Mesodermal cell (in vitro differentiated cells): ENCODE measurements around the gene PDCD2L.

Experiments used
- H3K27ac ChIP-seq: 2 replicates; pipeline ENCODE4 v1.7.0; 2013; ENCODE audit warnings: mild to moderate bottlenecking, low read depth, low read length, moderate library complexity; ENCODE audit not compliant: severe bottlenecking
- H3K36me3 ChIP-seq: 2 replicates; pipeline ENCODE4 v1.7.1; 2013; ENCODE audit warnings: mild to moderate bottlenecking, low read length, moderate library complexity; ENCODE audit not compliant: control insufficient read depth, insufficient read depth
- H3K4me1 ChIP-seq: one replicate; pipeline ENCODE4 v1.7.1; 2013; ENCODE audit warnings: mild to moderate bottlenecking, low read length; ENCODE audit not compliant: insufficient read depth, control insufficient read depth, poor library complexity, severe bottlenecking
- H3K4me3 ChIP-seq: 2 replicates; pipeline ENCODE4 v1.7.0; 2013; ENCODE audit warnings: low read length, control low read depth, mild to moderate bottlenecking; ENCODE audit not compliant: insufficient read depth, poor library complexity, severe bottlenecking; ENCODE audit errors: extremely low read depth
- H3K9me3 ChIP-seq: 2 replicates; pipeline ENCODE4 v1.7.1; 2013; ENCODE audit warnings: mild to moderate bottlenecking, low read length, moderate library complexity; ENCODE audit not compliant: control insufficient read depth
- WGBS, 2 experiments: methylation state at CpG; one replicate each; pipeline ENCODE4 v1.1.5; 2013; ENCODE audit warnings: missing lambda C conversion rate in 2 of 2; ENCODE audit not compliant: insufficient coverage in 2 of 2; 5-methylcytosine and 5-hydroxymethylcytosine counted together

The PDCD2L gene

DNA sequence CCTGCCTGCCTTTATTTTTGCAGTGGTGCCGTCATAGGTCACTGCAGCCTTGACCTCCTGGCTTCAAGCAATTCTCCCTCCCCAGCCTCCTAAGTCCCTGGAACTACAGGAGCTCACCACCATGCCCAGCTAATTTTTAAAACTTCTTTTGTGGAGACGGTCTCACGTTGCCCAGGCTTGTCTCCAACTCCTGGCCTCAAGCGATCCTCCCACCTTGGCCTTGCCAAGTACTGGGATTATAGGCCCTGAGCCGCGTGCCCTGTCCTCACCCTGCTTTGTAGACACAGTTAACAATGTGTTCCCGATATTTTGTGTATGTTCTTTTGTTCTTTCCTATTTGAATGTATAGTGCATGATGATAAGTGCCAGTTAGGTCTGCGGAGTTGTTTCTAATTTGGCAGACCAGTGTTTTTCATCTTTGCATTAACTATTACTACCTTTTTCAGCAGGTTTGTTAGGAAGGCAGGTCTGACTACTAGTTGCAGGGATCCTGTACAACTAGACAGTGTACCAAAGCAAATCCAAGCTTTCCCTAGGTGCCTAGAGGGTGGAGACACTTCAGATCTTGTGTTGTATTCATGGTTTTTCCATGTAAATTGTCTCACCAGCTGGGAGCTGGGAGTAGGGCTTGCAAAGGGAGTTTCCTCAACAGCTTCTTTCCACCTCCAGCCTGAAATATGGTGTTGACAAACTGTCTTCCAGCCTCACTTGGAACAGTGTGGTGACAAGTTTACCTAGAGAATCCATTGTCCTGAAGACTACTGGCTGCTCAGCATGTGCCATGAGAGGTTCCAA, 67.9 kb downstream of the PDCD2L start:
- H3K4me3 ChIP-seq = no peak overlapping the region
- no peak overlapping the region for H3K27ac ChIP-seq
- peaks cover 65% of the 10 kb centered on the region for H3K36me3 ChIP-seq
- peaks cover 9% of the 10 kb centered on the region for H3K4me1 ChIP-seq
- WGBS, 2 experiments = 96 to 99% methylated on average over 6 of the region's 8 CpGs
- no peaks in the 10 kb centered on the region for H3K9me3 ChIP-seq

DNA sequence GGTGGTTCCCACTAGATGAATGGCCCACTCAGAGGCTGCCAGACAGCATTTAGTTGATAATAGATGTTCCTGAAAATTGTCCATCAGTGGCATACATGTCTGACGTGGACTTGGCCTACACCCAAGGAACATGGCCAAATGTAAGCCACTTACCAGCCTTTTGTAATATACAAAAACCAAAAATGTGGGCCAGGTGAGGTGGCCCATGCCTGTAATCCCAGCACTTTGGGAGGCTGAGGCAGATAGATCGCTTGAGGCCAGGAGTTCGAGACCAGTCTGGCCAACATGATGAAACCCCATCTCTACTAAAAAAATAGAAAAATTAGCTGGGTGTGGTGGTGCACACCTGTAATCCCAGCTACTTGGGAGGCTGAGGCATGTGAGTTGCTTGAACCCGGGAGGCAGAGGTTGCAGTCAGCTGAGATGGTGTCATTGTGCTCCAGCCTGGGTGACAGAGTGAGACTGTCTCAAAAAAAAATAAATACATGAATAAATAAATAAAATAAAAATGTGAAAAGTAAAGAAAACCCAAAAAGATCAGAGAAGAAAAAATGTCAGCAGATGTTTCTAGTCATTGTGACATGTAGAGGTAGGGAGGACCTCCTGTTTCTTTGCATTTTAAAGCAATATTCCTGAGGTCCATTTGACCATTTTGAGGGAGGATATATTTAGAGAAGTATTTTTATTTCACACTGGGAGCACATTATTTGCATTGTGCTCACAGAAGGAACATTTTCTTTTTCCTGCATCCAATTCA, 70.2 kb downstream of the PDCD2L start:
- peak overlapping the region; percentile 79 for H3K27ac ChIP-seq
- WGBS, 2 experiments = 95% methylated on average over 3 of the region's 4 CpGs; no CpG with 5 or more reads in 1 of the 2 experiments

DNA sequence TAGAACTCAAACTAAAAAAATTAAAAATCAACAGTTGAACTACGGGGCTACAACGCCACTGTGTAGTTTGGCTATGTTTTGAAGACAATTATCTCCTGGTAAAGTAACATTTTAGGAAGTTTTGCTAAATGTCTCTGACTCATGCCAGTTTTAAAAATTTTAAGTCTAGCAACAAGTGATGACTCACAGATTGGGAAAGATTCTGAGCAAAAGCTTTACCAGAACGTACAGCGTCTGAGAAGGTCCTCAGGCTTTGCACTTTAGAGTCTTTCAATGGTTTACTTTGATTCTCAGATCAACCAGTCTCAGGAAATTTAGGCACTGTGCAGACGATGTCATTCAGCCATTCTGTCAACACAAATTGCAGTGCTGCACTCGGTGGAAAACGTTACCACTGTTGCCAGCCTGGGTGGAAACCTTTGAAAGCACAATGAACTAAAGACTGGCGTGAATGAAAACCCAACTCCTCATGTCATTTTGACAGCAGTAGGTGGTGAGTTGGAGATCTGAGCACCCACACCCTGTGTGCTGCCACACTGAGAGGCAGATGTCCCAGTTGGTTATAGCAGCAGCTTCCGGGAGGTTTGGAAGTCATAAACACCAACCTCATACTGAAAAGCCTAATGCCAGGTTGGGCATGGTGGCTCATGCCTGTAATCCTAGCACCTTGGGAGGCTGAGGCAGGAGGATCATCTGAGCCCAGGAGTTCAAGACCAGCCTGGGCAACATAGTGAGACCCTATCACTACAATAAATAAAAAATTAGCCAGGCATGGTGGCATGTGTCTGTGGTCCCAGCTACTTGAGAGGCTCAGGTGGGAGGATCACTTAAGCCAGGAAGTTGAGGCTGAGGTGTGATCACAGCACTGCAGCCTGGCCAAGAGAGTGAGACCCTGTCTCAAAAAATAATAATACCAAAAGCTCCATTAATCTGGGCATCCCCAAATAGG, 71.1 kb downstream of the PDCD2L start:
- 84 to 88% methylated on average over 6 to 7 of the region's 9 CpGs for WGBS, 2 experiments
- H3K9me3 ChIP-seq = no peaks in the 10 kb centered on the region
- peaks cover 10% of the 10 kb centered on the region for H3K4me1 ChIP-seq
- no peak overlapping the region for H3K4me3 ChIP-seq
- H3K36me3 ChIP-seq = peaks cover 39% of the 10 kb centered on the region
- H3K27ac ChIP-seq = peak overlapping the region; percentile 79

More for the DNA sequence above, 70.2 kb downstream of the PDCD2L start:
- Histone ChIP-seq H3K9me3 (no peaks in the 10 kb centered on the region), H3K4me3 (no peak overlapping the region), H3K36me3 (peaks cover 44% of the 10 kb centered on the region), H3K4me1 (peaks cover 9% of the 10 kb centered on the region)
